RWPE2 (cell line): ENCODE results near the gene PTPRQ.
A peak's percentile ranks its signal among the peaks of the same experiment; 100 is the strongest.

ENCODE experiments used
- ATAC-seq: fragments of 200-7000 bp; cut with Tn5 transposase; 3 replicates; pipeline ENCODE4 v1.9.1; 2021; ENCODE audit warnings: low read depth
- DNase-seq: peaks from one replicate; pipeline ENCODE4 v3.0.0-alpha.2; 2020; ENCODE audit warnings: low spot score
- H3K27ac ChIP-seq: fragments of 450-650 bp; 2 replicates; pipeline ENCODE4 v1.5.1; 2017; ENCODE audit warnings: mild to moderate bottlenecking; ENCODE audit not compliant: poor library complexity, severe bottlenecking
- H3K27me3 ChIP-seq: fragments of 250-450 bp; sonication (Bioruptor Pico); 2 replicates; pipeline ENCODE4 v1.5.1; 2021; ENCODE audit warnings: mild to moderate bottlenecking, moderate library complexity; ENCODE audit not compliant: insufficient read depth, poor library complexity, severe bottlenecking
- H3K36me3 ChIP-seq: fragments of 250-450 bp; sonication (Bioruptor Pico); 2 replicates; pipeline ENCODE4 v1.5.1; 2020; ENCODE audit warnings: low read depth, mild to moderate bottlenecking, moderate library complexity
- H3K4me1 ChIP-seq: fragments of 250-450 bp; sonication (Bioruptor Pico); 2 replicates; pipeline ENCODE4 v1.5.1; 2021; ENCODE audit warnings: mild to moderate bottlenecking, moderate library complexity; ENCODE audit not compliant: insufficient read depth, poor library complexity, severe bottlenecking
- H3K4me3 ChIP-seq: fragments of 250-450 bp; sonication (Bioruptor Pico); 2 replicates; pipeline ENCODE4 v1.5.1; 2021; ENCODE audit warnings: mild to moderate bottlenecking, moderate library complexity; ENCODE audit not compliant: severe bottlenecking
- H3K9me3 ChIP-seq: fragments of 250-450 bp; sonication (Bioruptor Pico); 2 replicates; pipeline ENCODE4 v1.5.1; 2021; ENCODE audit warnings: mild to moderate bottlenecking, moderate library complexity; ENCODE audit not compliant: severe bottlenecking
- TF ChIP-seq, protein P1 (sequence below): fragments of 450-650 bp; IDR thresholded peaks from one replicate; pipeline ENCODE4 v1.5.1; 2017; ENCODE audit warnings: mild to moderate bottlenecking, moderate library complexity; ENCODE audit not compliant: poor library complexity, severe bottlenecking

Gene PTPRQ

DNA sequence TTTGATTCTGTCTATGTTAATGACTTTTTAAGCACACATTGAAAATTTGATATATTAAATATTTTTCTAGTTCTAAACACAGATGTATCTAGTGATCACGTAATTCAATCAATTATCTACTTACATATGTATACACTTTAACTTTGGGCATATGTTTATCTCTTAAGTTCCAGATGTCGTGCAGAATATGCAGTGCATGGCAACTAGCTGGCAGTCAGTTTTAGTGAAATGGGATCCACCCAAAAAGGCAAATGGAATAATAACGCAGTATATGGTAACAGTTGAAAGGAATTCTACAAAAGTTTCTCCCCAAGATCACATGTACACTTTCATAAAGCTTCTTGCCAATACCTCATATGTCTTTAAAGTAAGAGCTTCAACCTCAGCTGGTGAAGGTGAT is 105.3 kb downstream of the PTPRQ start:
- no peak overlapping the region for H3K4me3 ChIP-seq
- no peaks in the 10 kb centered on the region for H3K36me3 ChIP-seq
- DNase-seq (no peak), ATAC-seq (no peak)
- TF ChIP-seq, protein P1, sequence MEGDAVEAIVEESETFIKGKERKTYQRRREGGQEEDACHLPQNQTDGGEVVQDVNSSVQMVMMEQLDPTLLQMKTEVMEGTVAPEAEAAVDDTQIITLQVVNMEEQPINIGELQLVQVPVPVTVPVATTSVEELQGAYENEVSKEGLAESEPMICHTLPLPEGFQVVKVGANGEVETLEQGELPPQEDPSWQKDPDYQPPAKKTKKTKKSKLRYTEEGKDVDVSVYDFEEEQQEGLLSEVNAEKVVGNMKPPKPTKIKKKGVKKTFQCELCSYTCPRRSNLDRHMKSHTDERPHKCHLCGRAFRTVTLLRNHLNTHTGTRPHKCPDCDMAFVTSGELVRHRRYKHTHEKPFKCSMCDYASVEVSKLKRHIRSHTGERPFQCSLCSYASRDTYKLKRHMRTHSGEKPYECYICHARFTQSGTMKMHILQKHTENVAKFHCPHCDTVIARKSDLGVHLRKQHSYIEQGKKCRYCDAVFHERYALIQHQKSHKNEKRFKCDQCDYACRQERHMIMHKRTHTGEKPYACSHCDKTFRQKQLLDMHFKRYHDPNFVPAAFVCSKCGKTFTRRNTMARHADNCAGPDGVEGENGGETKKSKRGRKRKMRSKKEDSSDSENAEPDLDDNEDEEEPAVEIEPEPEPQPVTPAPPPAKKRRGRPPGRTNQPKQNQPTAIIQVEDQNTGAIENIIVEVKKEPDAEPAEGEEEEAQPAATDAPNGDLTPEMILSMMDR, result no peak
- no peaks in the 10 kb centered on the region for H3K9me3 ChIP-seq
- no peaks in the 10 kb centered on the region for H3K27me3 ChIP-seq
- peaks cover 27% of the 10 kb centered on the region for H3K4me1 ChIP-seq
- H3K27ac ChIP-seq, result no peak overlapping the region

DNA sequence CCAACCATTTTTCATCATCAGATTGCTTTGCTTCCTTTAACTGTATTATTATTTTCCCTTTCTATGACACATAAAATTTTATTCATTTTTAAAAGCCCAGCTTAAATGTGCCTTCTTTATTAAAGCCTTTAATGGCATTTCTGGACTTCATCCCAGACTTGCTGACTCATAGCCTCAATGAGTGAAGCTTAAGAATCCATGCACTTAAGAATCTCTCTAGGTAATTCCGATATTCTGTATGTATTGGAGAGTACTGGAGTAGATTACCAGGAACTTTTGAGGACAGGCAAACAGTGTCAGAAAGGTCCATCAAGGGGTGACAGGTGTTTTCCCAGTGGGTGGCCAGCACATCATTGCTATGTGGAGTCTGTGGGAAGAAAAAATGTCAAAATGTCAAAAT is 107.9 kb downstream of the PTPRQ start:
- peak; percentile 88 for ATAC-seq
- DNase-seq, result peak; percentile 37
- Histone ChIP-seq H3K27me3 (no peaks in the 10 kb centered on the region), H3K9me3 (no peaks in the 10 kb centered on the region), H3K4me3 (no peak overlapping the region), H3K4me1 (peaks cover 27% of the 10 kb centered on the region), H3K27ac (peak overlapping the region; percentile 78), H3K36me3 (no peaks in the 10 kb centered on the region)
- TF ChIP-seq, protein P1, result no peak

DNA sequence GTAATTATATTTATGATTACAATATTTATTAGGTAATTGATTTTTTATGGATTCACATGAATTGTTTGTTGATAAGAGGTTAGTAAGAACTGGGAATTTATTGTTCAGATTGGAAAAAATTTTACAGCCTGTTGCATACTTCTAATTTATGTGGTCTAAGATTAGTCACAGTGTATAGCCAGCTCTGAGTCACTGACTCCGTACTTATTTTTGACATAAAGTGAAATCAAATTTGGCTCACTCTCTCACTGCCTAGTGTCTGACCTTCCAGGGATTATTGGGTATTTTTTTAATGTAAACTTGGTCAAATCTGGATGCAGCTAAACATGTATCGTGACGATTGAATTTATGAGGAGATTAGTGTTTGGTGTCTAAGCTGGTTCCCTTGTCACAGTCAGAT is 109.3 kb downstream of the PTPRQ start:
- TF ChIP-seq, protein P1, result no peak
- H3K9me3 ChIP-seq, result no peaks in the 10 kb centered on the region
- H3K27ac ChIP-seq, result peak overlapping the region; percentile 78
- DNase-seq (no peak), ATAC-seq (peak; percentile 94)
- H3K4me1 ChIP-seq, result peaks cover 27% of the 10 kb centered on the region
- no peaks in the 10 kb centered on the region for H3K36me3 ChIP-seq
- no peaks in the 10 kb centered on the region for H3K27me3 ChIP-seq
- H3K4me3 ChIP-seq, result no peak overlapping the region

GRCh38 chr12:80556566-80556965 is 112.5 kb downstream of the PTPRQ start:
- H3K27ac ChIP-seq, result no peak overlapping the region
- DNase-seq, result no peak

GRCh38 chr12:80559766-80560165 is 115.7 kb downstream of the PTPRQ start:
- H3K4me1 ChIP-seq, result peaks cover 6% of the 10 kb centered on the region
- ATAC-seq (no peak), DNase-seq (no peak)
- TF ChIP-seq, protein P1, result no peak
- H3K27ac ChIP-seq, result no peak overlapping the region
- no peaks in the 10 kb centered on the region for H3K36me3 ChIP-seq
- H3K9me3 ChIP-seq, result no peaks in the 10 kb centered on the region
- no peak overlapping the region for H3K4me3 ChIP-seq
- no peaks in the 10 kb centered on the region for H3K27me3 ChIP-seq

More at GRCh38 chr12:80556566-80556965, 112.5 kb downstream of the PTPRQ start:
- ATAC-seq, result no peak
- TF ChIP-seq, protein P1, result no peak
- Histone ChIP-seq H3K9me3 (no peaks in the 10 kb centered on the region), H3K4me1 (peaks cover 20% of the 10 kb centered on the region), H3K36me3 (no peaks in the 10 kb centered on the region), H3K27me3 (no peaks in the 10 kb centered on the region), H3K4me3 (no peak overlapping the region)
